SK-MEL-5 (cell line): ENCODE data around the gene TMEM239. TPM values are rescaled to one million over a fixed set of nuclear protein-coding genes. Genes with fewer than 3 reads are reported as not detected.
"Not testable (repeated sequence)": the region's sequence is repeated elsewhere in the genome, so short reads cannot be mapped to it uniquely, and the experiment has no call there.

ENCODE experiments used
- DNase-seq: peaks from one replicate; pipeline ENCODE4 v3.0.0-alpha.2; 2016; ENCODE audit warnings: low read depth, low spot score
- in situ Hi-C: cut with HindIII; loops from 2 replicates; pipeline ENCODE4 v1.10.0; 2016; ENCODE audit warnings: low sequenced_read_pairs, high pct_unique_total_duplicates, low pct_unique_long_range_greater_than_20kb
- polyA plus RNA-seq, 2 experiments: library from polyadenylated mRNA; depleted of rRNA; stranded (reverse); fragments of >200 nt; gene quantifications; 2 replicates each; pipeline ENCODE4 v1.2.3, GENCODE V29; 2015
- total RNA-seq: library from RNA; depleted of rRNA; stranded (reverse); fragments of >200 nt; shearing (Covaris generic); gene quantifications from 2 replicates; pipeline ENCODE4 v1.2.3, GENCODE V29; 2014; rRNA removed

Gene TMEM239
- not detected in 2 replicates for total RNA-seq
- not detected in 2 replicates for polyA plus RNA-seq (2015; cell fraction: cytosol; rRNA removed)
- not detected in 2 replicates for polyA plus RNA-seq (2015; cell fraction: nucleus; rRNA removed)

DNA sequence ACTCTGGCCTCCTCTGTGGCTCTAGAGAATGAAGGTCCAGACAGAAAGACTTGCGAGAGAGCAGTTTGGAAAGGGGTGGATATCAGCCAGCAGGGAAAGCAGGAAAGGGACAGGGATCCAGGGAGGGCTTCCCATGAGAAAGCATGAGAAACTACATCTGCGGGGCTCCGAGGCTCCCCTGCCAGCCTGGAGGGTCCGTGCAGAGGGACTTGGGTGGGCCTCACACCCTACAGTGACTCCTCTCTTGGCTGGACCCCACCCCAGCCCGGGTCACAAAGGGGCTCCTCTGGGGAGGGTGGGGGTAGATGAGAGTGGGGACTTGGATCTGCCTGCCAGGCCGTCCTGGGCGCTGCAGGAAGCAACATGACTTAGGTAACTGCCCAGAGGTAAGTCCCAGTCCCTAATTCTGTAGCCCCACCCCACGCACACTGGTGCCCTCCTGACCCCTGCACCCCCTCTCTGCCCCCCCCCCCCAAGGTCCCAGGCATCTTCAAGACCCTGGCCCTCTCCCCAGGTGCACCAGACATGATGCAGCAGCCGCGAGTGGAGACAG lies at the start of gene TMEM239:
TMEM239 (plus strand) TSS at position 335 of the 553 bp plus-strand sequence; CDS start at position 526, 191 bp downstream.
- in situ Hi-C loops: no loop called here
- DNase-seq: no peak

DNA sequence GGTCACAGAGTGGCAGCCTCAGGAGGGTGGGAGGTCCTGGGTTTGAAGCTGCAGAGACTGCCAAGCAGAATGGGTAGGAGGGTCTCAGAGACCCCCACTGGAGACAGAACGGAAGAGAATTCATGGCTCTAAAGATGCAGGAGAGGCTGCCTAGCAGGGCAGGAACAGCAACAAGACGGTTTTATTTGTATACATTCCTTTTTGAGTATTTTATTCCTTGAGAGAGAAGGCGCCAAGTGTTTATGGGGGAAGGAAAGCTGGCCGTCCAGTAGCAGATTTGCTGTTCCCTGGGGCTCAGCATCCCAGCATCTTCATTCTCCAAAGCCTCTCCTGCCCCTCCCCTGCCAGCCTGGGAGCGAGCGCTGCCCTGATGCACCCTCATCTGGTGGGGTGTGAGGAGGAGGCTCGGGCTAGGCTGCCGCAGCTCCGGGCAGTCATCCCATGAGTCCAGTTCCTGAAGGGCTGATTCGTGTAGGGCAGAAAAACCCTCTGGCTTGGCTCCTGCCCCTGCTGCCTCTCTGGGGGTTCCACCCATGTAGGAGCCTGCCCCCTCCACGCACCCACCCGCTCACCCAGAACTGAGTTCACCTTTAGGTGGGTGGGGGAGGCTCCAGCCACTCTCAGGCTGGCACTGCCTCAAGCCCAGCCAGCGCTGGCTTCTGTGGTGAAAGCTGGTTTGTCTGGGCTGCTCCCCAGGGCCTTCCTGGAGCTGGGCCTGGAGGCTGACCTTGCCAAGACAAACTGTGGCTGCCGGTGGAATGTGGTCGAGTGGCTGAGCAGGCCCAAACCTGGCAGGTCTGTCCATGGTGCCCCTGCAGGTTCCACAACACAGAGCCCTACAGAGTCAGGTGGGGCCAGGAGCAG lies 48.2 kb upstream of the TMEM239 start:
- DNase-seq: no peak
- in situ Hi-C loops: no loop called here

DNA sequence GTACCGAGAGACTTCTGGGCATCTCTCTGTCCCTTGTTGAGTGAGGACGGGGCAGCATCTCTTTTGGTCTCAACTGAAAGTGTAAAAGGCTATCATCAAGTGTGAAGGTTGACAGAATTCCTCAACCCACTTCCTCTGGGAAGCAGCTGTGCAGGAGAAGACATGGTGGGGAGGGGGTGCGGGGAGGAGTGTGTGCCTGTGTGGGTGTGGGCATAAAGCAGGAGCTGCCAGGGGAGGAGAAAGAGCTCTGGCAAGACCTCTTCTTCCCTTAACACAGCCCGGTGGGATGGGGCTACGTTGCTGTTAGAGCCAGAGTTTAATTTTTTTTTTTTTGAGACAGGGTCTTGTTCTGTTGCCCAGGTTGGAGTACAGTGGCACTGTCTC lies 47.5 kb upstream of the TMEM239 start:
- in situ Hi-C loops: no loop called here
- DNase-seq: no peak

DNA sequence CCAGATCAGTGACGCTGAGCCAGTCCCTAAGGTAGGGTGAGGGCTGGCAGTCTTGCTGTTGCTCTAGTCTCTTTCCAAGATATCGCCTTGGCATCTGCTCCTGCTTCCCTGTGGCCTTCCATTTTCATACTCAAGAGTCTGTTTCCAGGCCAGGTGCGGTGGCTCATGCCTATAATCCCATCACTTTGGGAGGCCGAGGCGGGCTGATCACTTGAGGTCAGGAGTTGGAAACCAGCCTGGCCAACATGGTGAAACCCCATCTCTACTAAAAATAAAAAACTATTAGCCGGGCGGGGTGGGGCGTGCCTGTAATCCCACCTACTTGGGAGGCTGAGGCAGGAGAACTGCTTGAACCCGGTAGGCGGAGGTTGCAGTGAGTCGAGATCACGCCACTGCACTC lies 46.1 kb upstream of the TMEM239 start:
- DNase-seq, in situ Hi-C loops: not testable (repeated sequence)

DNA sequence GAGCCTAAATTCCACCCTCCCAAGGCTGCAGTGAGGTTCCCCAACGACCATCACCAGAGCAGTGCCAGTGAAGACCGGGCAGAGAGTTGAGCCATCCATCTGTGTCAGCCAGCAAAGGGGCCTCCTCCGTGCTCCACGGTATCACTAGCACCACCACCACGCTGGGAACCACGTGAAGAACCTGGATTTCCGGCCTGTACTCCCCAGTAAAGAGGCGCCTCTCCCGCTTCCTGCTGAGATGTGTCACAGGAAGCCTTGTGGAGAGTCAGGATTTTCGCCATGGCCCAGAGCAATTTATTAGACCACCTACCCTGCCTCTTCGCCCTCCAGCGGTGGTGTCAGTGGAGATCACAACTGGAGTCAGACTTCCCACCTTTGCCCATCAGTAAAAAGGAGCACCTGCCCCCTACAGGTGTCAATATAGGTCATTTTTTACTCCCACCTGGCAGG lies 44.5 kb upstream of the TMEM239 start:
- in situ Hi-C loops: no loop called here
- no peak for DNase-seq

DNA sequence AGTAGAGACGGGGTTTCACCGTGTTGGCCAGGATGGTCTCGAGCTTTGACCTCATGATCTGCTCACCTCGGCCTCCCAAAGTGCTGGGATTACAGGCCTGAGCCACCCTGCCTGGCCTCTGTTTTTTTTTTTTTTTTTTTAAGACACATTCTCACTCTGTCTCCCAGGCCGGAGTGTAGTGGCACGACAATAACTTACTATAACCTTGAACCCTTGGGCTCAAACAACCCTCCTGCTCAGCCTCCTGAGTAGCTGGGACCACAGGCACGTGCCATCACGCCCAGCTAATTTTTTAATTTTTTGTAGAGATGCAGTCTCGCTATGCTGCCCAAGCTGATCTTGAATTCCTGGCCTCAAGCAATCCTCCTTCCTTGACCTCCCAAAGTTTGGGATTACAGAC lies 42.4 kb upstream of the TMEM239 start:
- DNase-seq: no peak
- in situ Hi-C loops: no loop called here

DNA sequence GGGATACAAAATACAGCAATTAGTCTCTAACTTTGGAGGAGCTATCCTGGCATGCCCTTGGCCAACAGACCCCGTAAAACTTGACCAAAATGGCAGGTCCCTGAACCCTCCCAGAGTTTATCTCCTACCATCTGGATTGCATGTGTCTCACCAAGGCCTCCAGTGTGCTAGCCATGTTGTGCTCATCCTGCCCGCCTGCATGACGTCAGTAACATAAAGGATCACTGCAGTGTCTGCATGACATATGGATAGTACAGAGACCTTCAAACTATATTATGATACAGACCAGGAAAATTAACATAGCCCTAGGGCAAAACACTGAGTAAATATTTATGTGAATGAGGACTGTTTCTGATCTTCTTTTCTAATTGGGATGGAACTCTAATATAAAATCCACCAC lies 41.0 kb upstream of the TMEM239 start:
- in situ Hi-C loops: no loop called here
- DNase-seq: no peak

DNA sequence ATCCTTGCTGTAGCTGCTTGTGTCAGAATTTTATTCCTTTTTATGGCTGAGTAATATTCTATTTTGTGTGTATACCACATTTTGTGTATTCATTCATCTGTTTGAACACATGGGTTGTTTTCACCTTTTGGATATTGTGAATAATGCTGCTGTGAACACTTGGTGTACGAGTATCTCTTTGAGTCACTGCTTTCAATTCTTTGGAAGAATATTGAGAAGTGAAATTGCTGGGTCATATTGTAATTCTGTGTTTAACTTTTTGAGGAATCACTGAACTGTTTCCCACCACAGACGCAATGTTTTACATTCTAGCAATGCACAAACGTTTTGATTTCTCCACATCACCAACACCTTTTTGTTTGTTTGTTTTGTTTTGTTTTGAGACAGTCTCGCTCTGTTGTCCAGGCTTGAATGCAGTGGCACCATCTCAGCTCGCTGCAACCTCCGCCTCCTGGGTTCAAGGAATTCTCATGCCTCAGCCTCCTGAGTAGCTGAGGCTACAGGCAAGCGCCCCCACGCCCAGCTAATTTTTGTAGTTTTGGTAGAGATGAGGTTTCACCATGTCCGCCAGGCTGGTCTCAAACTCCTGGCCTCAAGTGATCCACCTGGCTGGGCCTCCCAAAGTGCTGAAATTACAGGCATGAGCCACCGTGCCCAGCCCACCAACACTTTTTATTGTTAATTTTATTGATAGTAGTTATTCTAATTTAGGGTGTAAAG lies 37.4 kb upstream of the TMEM239 start:
- DNase-seq: no peak
- in situ Hi-C loops: no loop called here

DNA sequence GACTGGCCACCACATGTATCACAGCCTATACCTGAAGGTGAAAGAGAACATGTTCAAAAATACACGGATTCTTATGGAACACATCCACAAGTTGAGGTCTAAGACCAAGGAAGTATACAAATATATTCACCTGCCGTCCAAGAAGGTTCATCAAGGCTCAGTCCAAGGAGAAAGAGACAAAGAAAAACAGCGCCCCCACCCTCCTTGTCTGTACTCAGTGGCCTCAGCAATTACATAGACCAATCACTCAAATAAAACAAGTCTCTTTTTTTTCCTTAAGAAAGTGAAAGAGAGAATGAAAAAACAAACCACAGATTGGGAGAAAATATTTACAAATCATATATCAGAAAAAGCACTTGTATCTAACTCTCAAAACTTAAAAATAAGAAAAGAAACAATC lies 35.2 kb upstream of the TMEM239 start:
- peak; percentile 31 for DNase-seq
- in situ Hi-C loops: no loop called here

DNA sequence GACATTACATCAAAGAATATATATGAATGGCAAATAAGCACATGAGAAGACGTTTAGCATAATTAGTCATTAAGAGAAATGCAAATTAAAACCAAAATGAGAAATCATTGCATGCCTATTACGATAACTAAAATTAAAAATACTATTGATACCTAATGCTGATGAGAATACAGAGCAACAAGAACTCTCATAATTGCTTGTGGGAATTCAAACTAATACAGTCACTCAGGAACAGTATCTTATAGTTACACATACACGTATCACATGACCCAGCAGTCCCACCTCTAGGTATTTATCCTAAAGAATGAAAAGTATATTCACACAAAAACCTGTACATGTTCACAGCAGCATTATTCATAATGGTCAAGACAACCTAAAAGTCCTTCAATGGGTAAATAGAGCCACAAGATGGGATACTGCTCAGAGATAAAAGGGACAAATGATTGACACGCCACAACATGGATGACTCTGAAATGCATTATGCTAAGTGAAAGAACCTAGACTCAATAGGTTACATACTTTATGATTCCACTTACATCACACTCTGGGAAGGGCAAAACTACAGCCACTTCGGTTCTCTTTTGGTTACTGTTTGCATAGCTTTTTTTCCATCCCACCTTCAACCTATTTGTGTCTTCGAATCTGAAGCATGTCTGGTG lies 32.1 kb upstream of the TMEM239 start:
- no peak for DNase-seq
- in situ Hi-C loops: no loop called here

DNA sequence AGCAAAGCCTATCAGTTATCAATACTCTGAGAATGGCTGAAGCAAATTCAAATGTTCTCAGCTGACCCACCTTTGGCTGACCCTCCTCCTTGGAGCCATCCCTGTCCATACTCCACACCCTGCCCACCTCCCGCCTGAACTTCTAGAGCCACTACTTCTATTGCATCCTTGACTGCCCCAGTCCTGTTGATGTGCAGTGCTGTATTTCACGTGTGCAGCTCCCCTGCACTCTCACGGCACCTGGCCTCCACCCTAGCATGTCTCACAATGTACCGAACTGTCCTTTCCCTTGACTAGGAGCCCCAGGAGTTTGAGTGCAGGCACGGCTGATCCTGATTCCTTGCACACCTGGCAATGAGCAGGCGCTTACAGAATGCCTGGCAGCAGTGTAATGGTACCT lies 22.7 kb upstream of the TMEM239 start:
- in situ Hi-C loops: no loop called here
- DNase-seq: no peak

DNA sequence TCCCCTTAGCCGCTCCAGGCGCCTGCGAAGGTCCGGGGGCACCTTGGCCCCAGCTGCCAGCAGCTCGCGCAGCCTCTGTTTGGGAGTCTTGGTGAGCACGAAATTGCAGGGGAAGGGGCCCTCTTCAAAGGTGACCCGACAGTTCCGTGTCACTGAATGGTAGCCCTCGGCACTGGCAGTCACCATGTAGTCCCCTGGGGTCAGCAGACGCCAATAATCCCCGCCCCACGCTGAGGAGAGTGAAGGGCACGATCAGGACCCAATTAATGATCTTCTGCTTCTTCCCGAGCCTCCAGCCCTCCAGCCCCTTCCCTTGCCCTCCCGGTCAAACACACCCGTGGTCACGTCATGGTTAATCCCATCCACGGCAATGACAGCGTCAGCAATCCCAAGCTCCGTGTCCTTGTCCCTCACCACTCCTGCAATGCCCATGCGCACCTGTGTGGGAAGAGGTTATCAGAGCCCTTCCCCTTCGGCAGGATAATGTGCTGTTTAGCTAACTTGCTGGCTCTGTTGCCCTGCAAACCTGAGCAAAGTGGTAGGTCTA lies 21.9 kb upstream of the TMEM239 start:
- no peak for DNase-seq
- in situ Hi-C loops: no loop called here

DNA sequence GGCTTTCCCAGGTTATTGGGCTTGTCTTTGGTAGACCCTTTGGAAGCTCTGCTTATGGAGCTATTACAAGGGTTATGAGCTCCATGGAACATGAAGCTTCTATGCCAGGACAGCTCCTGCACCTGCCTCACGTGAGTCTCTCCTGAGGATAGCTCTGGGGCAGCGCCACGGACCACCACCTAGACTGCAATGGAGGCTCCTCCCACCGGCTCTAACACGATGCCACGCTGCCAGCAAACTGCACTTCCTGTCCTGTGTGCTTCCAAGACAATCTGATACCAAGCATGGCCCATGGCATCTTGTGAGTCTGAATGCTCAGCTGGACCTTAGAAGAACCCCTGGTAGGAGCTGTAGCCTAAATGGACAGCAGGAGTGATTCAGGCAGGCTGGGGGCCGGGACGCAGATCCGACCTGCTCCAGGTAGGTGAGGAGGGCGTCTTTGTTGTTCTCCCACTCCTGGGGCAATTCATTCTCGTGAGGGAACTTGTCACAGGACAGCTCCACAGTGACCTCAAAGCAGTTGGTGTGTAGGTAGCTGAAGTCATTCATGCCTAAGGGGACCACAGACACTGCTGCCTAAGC lies 21.2 kb upstream of the TMEM239 start:
- in situ Hi-C loops: no loop called here
- no peak for DNase-seq

DNA sequence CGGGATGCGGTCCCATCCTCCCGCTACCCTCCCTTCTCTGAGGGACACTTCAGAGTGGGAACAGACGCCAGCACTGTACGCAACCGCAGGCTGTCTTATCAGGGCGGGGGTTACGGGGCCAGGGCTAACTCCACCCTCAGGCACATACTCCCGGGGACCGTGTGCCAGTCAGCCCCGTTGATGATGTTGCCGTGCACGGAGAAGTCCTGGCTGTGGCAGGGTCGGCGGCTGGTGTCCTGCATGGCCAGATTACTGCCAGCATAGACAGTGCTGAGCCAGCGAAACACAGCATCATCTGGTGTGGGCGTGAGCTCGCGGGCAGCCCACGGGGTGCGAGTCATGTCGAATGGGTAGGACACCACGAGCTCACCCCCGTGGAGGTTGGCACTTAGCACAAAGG lies 20.7 kb upstream of the TMEM239 start:
- DNase-seq: no peak
- in situ Hi-C loops: no loop called here

DNA sequence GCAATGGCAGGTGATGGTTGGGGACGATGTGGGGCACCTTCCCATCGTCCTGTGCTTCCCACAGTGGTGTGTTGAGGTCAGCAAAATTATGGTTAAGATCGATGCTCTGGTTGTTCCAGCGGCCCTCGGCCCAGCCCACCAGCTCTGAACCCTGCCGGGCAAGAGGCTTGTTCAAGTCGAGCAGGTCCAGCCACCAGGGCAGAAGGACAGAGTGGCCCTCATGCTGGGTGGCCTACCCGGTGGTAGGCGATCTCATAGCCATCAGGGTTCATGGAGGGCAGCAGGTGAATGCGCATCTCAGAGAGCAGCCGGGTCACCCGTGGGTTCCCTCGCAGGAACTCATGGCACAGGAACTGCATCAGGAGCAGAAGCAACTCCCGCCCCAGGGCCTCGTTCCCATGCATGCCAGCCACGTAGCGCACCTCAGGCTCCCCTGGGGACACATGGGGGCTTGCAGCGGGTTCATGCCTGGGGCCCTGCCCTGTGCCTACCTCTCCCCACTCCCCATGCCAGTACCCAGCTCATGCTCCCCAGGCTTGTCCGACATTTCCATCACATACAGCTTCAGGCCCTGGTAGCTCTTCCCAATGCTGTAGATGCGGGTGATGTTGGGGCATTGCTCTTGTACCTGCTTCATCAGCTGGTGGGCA lies 20.0 kb upstream of the TMEM239 start:
- no peak for DNase-seq
- in situ Hi-C loops: no loop called here

DNA sequence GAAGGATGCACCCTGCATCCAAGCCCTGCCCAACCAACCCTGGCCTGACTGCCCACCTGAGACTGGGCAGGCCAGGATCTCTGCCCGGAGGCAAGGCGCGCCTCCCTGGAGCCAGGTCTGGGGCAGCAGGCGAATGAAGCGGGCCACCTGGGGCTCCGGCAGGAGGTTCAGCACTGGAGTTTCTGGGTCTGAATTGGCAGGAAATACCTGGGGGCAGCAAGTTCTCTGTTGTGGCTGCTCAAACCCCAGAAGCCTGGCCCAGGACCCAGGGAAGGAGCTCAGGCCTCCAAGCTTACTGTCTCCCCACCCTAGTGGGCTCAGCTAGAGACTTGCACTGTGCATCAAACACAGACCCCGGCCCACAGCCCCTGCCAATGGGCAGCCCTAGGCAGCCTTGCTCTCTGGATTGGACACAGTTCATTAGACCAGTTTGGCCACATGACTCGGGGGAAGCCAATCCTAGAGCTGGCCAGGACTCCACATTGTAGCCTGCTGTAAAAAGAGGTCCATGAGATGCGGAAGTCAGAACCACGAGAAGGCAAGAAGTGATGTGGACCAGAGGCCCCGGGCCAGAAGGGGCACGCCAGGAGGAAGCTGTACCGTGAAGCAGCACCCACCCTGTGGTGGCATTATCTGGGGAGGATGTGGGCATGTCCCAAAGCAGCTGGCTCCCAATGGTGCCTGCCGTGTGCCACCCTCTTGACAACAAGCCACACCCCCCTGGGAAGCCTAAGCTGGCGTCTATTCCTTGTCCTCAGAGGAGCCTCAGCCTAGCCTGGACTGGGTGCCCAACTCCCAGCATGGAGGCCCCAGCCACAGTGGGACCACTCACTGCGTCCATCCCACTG lies 18.8 kb upstream of the TMEM239 start:
- in situ Hi-C loops: no loop called here
- no peak for DNase-seq
